GM18526 (cell line): ENCODE results near the gene UBA6.

Source experiments
- POLR2A ChIP-seq: IDR thresholded peaks from 3 replicates; pipeline ENCODE4 v1.6.1; 2011; ENCODE audit not compliant: insufficient read length; ENCODE audit errors: extremely low read depth

UBA6 gene

GRCh38 chr4:67700738-67701516 is at the start of gene UBA6:
Gene UBA6, minus strand, starts transcription at chr4:67701155. Its CDS starts 36 bp downstream, at chr4:67701119.
- peak; percentile 75 for TF ChIP-seq POLR2A

DNA sequence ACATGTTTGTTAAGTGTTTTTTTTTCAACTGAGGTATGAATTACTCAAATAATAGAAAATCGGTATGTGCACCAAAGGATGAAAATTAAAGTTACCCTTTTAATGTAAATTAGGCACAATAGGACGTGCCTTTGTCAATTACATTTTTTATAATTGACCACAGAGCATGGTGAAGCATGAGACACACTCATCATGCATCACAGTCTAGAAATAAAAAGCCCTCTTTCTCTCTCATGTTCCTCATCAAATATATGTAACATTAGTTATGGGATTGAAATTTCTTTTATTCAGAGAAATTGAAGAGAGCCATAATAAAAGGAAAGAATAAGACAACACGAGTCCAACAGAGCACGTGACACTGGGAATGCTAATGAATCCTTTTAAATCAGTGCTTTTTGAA is 49.7 kb upstream of the UBA6 start:
- TF ChIP-seq POLR2A, result no peak

DNA sequence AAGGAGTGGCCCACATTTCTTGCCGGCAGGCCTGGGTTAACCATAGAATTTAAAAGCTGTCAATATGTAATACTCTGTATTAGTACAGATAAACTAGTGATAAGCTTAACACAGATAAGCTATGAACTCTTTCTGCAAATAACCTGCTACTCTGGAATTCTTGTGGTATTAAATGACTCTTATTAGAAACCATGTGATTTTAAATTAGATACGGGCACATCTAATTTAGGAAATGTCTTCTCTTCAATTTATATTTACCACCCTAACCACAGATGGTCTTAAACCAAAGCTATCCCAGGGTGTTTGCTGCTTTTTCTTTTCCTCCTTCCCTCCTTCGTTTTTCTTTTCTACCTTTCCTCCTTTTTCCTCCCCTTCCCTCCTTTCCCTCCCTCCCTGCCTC is 48.3 kb upstream of the UBA6 start:
- TF ChIP-seq POLR2A, result no peak

GRCh38 chr4:67746797-67747495 is 46.0 kb upstream of the UBA6 start:
- no peak for TF ChIP-seq POLR2A

- no peak for TF ChIP-seq POLR2A
These were observed 43.8 kb upstream of the UBA6 start for GRCh38 chr4:67744561-67745283.

DNA sequence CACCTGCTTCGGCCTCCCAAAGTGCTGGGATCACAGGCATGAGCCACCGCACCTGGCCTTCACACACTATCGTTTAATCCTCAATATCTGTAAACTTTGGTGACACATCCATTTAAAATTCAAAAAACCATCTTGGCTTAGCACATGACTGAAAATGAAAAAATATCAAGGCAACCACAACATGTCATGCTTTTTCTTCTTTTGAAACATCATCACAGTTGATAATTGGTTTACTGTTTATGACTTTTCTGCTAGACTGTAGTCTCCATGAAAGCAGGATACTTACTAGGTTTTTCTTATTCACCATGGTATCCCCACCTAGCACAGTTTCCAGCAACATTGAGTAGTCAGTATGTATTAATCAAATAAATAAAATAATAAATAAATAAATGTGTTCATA is 42.2 kb upstream of the UBA6 start:
- no peak for TF ChIP-seq POLR2A

DNA sequence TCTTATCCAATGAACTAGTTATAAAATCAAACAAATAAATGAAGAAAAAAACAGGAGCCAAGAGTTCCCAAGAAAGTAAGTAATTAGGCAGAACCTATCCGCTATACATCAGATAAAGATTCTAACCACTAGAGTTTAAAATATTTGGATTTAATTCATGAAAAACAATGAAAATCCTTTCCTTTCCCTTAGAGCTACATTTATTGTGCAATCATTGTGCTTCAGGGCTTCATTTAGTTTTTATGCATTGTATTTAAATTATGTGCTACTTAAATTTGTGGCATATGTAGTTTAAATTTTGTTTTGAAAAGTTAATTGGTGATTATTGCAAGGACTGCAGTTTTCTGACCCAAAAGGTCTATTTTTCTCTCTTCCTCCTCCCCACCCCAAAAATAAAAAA is 35.3 kb upstream of the UBA6 start:
- TF ChIP-seq POLR2A, result no peak

DNA sequence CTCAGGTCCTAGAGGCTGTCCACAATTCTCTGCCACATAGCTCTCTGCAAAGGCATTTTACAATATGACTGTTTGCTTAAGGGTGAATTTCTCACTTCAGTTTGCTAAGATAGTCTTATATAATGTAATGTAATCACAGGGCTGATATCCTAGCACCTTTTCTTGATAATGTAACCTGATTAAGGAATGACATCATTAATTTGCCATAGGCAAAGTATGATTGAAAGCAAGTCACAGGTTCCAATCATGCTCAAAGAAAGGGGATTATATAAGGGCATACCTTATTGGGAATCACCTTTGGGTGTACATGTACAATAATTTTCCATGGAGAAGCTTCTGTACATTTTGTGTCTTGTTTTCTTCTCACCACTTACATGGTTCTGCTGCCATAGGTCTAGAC is 34.4 kb upstream of the UBA6 start:
- no peak for TF ChIP-seq POLR2A

- TF ChIP-seq POLR2A, result no peak
These were observed 26.3 kb upstream of the UBA6 start for GRCh38 chr4:67727124-67727850.

DNA sequence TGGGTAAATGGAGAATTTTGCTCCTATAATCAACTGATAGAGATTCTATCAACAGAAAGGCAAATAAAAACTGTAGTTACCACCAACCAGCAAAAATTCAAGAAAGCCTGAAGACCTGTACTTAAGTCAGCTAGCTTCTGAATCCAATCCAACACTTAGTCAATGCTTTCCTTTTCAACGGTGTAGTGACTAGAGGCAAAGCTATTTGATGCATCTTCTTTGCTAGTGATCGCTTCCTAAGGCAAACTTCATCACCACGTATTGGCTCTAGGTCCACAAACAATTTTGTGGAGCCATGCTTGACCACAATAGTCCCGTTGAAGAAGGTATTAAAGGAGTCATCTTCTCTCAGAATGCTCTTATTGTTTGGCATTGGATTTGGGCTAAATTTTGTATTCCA is 25.0 kb upstream of the UBA6 start:
- no peak for TF ChIP-seq POLR2A

DNA sequence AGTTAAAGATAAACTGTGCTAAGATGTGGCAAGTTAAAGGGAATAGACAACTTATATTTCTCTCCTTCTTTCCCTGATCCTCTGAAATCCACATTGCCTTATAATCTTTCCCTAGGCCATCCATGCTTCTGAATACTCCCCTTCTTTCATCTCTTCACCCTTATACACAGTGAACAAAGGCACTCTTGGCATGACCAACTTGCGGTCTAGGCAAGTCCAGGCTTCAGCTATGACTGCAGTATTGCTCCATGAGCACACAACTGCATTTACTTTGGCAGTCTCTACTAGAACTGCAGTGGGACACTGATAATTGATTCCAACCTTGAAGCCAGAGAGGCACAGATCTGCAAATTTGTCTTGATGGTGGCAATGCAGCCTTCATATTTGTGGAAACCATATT is 24.2 kb upstream of the UBA6 start:
- no peak for TF ChIP-seq POLR2A

DNA sequence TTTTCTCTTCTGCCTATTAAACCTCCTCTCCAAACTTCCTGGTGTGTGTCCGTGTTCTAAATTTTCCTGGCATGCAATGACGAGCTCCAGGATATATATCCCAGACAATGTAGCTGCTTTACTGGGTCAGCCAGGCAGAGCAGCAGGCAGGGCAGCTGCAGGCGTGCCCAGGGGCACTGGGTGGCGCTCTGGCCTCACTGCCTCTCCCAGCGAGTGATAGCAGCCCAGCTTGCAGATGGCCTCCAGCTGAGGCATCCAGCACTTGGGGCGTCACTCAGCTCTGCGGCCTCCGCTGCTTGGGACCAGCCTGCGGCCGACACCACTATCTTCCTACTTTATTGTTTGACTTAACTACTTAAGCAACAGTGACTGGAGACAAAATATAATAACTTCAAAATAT is 23.0 kb upstream of the UBA6 start:
- no peak for TF ChIP-seq POLR2A

- TF ChIP-seq POLR2A, result no peak
These were observed 22.4 kb upstream of the UBA6 start for GRCh38 chr4:67723341-67723740.

DNA sequence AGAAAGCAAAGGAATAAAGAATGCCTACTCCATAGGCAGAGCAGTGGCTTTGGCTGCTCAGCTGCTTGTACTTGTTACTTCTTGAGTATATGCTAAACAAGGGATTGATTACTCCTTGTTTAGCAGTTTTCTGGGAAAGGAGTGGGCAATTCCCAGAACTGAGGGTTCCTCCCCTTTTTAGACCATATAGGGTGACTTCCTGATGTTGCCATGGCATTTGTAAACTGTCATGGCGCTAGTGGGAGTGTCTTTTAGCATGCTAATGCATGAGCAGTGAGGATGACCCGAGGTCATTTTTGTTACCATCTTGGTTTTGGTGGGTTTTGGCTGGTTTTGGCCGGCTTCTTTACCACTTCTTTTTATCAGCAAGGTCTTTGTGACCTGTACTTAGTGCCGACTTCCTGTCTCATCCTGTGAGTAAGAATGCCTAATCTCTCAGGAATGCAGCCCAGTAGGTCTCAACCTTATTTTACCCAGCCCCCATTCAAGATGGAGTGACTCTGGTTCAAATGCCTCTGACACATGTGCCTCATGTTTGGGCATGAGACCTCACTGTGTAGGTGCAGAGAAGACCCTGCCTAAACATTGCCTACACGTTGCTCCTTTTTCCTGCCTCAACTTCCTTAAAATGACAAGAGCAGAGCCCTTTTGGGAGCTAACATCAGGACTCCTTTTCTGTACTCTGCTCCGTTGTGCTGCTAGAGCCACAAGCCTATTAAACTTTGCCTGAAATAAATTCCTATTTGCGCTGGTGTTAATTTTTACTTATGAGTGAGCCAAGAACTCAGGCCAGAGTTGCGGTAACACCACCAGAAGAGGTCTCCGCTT is 21.0 kb upstream of the UBA6 start:
- TF ChIP-seq POLR2A, result no peak
